GM12891 (cell line): ENCODE measurements around the gene TCF12.

ENCODE experiments used
- POLR2A ChIP-seq: IDR thresholded peaks from 2 replicates; pipeline ENCODE4 v1.6.1; 2011; ENCODE audit warnings: low read depth, low read length, control low read depth
- POLR2AphosphoS5 ChIP-seq: IDR thresholded peaks from 2 replicates; pipeline ENCODE4 v1.6.1; 2011; ENCODE audit warnings: low read depth, low read length, control low read depth

DNA sequence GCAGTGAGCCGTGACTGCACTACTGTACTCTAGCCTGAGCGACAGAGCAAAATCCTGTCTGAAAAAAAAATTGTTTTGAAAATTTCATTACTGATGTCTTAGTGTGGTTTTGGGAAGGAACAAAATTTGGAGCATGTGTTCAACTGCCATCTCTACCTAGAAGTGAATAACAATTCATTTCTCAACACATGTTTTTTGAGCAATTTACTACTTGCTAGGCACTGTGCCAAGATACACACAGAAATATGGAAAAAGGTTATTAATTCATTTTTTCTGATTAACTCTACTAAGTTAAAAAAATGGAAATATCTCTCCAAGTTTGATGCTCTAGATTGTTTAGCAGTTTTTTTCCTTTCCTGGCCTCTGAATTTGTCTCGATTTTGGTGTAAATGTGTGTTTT, 5.2 kb upstream of the TCF12 start:
- TF ChIP-seq POLR2A = no peak
- TF ChIP-seq POLR2AphosphoS5 = no peak
